ENCODE data around the gene ZCCHC12. TPM values are rescaled to one million over a fixed set of nuclear protein-coding genes. Genes with fewer than 3 reads are reported as not detected.

The ZCCHC12 gene
- total and polyA plus RNA-seq, 9 of the 15 experiments (the other 6 are each of a cell fraction or from before 2014, with no cell fraction given): 0.07 to 0.15 TPM; not detected in 7

DNA sequence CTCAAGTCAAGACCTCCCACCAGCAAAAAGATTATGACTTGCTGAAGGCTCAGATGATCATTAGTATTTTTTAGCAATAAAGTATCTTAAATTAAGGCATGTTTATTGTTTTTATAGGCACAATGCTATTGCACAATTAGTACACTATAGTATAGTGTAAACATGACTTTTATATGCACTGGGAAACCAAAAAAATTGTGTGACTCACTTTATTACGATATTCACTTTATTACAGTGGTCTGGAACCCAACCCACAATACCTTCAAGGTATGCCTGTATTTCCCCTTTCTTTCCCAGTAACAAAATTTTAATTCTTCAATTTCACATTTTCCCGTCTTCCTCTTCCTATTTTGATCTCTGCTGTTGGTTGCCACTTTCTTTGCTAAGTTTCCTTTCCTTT lies 37.7 kb downstream of the ZCCHC12 start:
- CTCF ChIA-PET (ENCODE audit: low intra/inter-chr PET ratio): no interaction called here
- in situ Hi-C loops (cut with MboI) (no loop called here), intact Hi-C loops (cut with micrococcal nuclease) (no loop called here)
- POLR2A ChIA-PET: no interaction called here
- H4K20me1 ChIP-seq (replicated peaks; ENCODE audit: control insufficient read depth, insufficient read depth, low read length): no peaks in the 10 kb centered on the region
- ATAC-seq (no peak), FAIRE-seq (no peak), DNase-seq (ENCODE audit: extremely low read depth in 1 of 4, low spot score in 3 of 4) (no peak)
- no peaks in the 10 kb centered on the region for H3K79me2 ChIP-seq (ENCODE audit: control insufficient read depth, insufficient read depth, low read length)
- no peak overlapping the region for H3K4me2 ChIP-seq (ENCODE audit: insufficient read depth, low read length)
- no peaks in the 10 kb centered on the region; a peak in 1 of 5 replicates for H3K27me3 ChIP-seq (ENCODE audit: control insufficient read depth in 2 of 2, insufficient read depth in 2 of 2, low read length in 2 of 2)
- H3K4me1 ChIP-seq (replicated peaks in 1 of 2; ENCODE audit: control insufficient read depth in 2 of 2, insufficient read depth in 2 of 2, low read length in 2 of 2): no peaks in the 10 kb centered on the region
- no peaks in the 10 kb centered on the region for H3K9me3 ChIP-seq (replicated peaks; ENCODE audit: control insufficient read depth, insufficient read depth, low read depth, low read length)
- no peak overlapping the region for H2AFZ ChIP-seq (ENCODE audit: low read depth, low read length)
- no TSS peak for BruUV-seq (replicated peaks)
- no peaks in the 10 kb centered on the region for H3K9me1 ChIP-seq (ENCODE audit: control insufficient read depth, insufficient read depth, low read length)
- H3K4me3 ChIP-seq: no peak overlapping the region
- TF ChIP-seq NCOA6 (IDR thresholded peaks at IDR 0.05) (no peak), SP1 (CRISPR knock-in tag; IDR thresholded peaks at IDR 0.05) (no peak), HMG20A (CRISPR knock-in tag; conservative IDR thresholded peaks at IDR 0.05) (no peak), NR4A1 (CRISPR knock-in tag; IDR thresholded peaks at IDR 0.05) (no peak), NR4A1 (tag; IDR thresholded peaks at IDR 0.05) (no peak), XRCC4 (IDR thresholded peaks at IDR 0.05; ENCODE audit: extremely low read depth, insufficient read depth, insufficient read length) (no peak)
- 0% methylated on average over 2 of the region's 2 CpGs for WGBS (ENCODE audit: insufficient coverage, low coverage, missing lambda C conversion rate)
- no peak overlapping the region for H3K27ac ChIP-seq (ENCODE audit: extremely low read depth, low read depth, low read length)
- H3K36me3 ChIP-seq (ENCODE audit: control insufficient read depth, insufficient read depth, low read length): no peaks in the 10 kb centered on the region
- no peak overlapping the region for H3K9ac ChIP-seq (ENCODE audit: insufficient read depth in 1 of 2, low read depth in 2 of 2, low read length in 2 of 2)

DNA sequence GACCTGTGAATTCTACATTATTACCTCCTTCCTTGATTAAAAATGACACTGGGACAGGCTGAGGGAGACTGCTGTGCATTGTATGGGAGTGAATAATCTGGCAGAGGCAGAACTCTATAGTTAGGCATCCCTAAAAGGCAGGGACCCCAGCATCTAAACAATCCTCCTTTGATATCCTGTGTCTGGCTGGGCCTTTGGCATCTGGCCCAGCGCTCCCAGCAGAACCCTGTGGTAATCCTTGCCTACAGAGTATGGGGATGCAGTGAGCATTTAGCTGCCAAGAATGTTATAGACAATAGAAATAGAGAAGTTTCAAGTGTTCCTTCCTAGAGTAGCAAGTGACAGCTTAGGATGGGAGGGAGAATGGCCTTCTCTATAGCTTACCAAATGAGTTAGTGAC lies 38.5 kb downstream of the ZCCHC12 start:
- WGBS (ENCODE audit: insufficient coverage, low coverage, missing lambda C conversion rate): 0% methylated on average over 1 of the region's 1 CpG
- no peaks in the 10 kb centered on the region; a peak in 1 of 5 replicates for H3K27me3 ChIP-seq (ENCODE audit: control insufficient read depth in 2 of 2, insufficient read depth in 2 of 2, low read length in 2 of 2)
- H3K9me3 ChIP-seq (replicated peaks; ENCODE audit: control insufficient read depth, insufficient read depth, low read depth, low read length): no peaks in the 10 kb centered on the region
- intact Hi-C loops (cut with micrococcal nuclease): no loop called here
- H3K27ac ChIP-seq (ENCODE audit: extremely low read depth, low read depth, low read length): no peak overlapping the region
- H3K36me3 ChIP-seq (ENCODE audit: control insufficient read depth, insufficient read depth, low read length): no peaks in the 10 kb centered on the region
- H3K4me1 ChIP-seq (replicated peaks in 1 of 2; ENCODE audit: control insufficient read depth in 2 of 2, insufficient read depth in 2 of 2, low read length in 2 of 2): no peaks in the 10 kb centered on the region
- no peak overlapping the region for H3K4me3 ChIP-seq
- H3K4me2 ChIP-seq (ENCODE audit: insufficient read depth, low read length): no peak overlapping the region
- H4K20me1 ChIP-seq (replicated peaks; ENCODE audit: control insufficient read depth, insufficient read depth, low read length): no peaks in the 10 kb centered on the region
- in situ Hi-C loops (cut with MboI): no loop called here
- H2AFZ ChIP-seq (ENCODE audit: low read depth, low read length): no peak overlapping the region
- no TSS peak for BruUV-seq (replicated peaks)
- CTCF ChIA-PET (ENCODE audit: low intra/inter-chr PET ratio): no interaction called here
- POLR2A ChIA-PET: no interaction called here
- no peak for FAIRE-seq
- ATAC-seq: no peak
- TF ChIP-seq ZNF347 (CRISPR knock-in tag; IDR thresholded peaks at IDR 0.05; ENCODE audit: low read depth) (no peak), ZNF444 (CRISPR knock-in tag; IDR thresholded peaks at IDR 0.05) (no peak), CC2D1A (IDR thresholded peaks at IDR 0.05) (no peak), ZFX (CRISPR knock-in tag; IDR thresholded peaks at IDR 0.05) (no peak), WHSC1 (IDR thresholded peaks at IDR 0.05; ENCODE audit: low read length) (no peak), BMI1 (IDR thresholded peaks at IDR 0.05; ENCODE audit: low read length) (no peak), GATAD2A (IDR thresholded peaks at IDR 0.05) (no peak), ZNF324 (CRISPR knock-in tag; IDR thresholded peaks at IDR 0.05) (no peak), MTA1 (IDR thresholded peaks at IDR 0.05; ENCODE audit: borderline replicate concordance) (no peak), ZNF146 (CRISPR knock-in tag; IDR thresholded peaks at IDR 0.05; ENCODE audit: unreplicated experiment) (no peak), RBM15 (IDR thresholded peaks at IDR 0.05; ENCODE audit: insufficient read depth, low read length) (no peak), BCL6 (CRISPR knock-in tag; IDR thresholded peaks at IDR 0.05) (no peak)
- TF ChIP-seq, protein P1, sequence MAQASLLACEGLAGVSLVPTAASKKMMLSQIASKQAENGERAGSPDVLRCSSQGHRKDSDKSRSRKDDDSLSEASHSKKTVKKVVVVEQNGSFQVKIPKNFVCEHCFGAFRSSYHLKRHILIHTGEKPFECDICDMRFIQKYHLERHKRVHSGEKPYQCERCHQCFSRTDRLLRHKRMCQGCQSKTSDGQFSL (CRISPR knock-in tag; IDR thresholded peaks at IDR 0.05): no peak
- TF ChIP-seq, protein P1 (tag; IDR thresholded peaks at IDR 0.05): no peak
- H3K9me1 ChIP-seq (ENCODE audit: control insufficient read depth, insufficient read depth, low read length): no peaks in the 10 kb centered on the region
- H3K9ac ChIP-seq (ENCODE audit: insufficient read depth in 1 of 2, low read depth in 2 of 2, low read length in 2 of 2): no peak overlapping the region
- no peaks in the 10 kb centered on the region for H3K79me2 ChIP-seq (ENCODE audit: control insufficient read depth, insufficient read depth, low read length)
- no peak for DNase-seq (ENCODE audit: extremely low read depth in 1 of 4, low spot score in 3 of 4)
